Endothelial cell of umbilical vein (primary cell): ENCODE results near the gene IFI35. TPM values are rescaled to one million over a fixed set of nuclear protein-coding genes. Genes with fewer than 3 reads are reported as not detected.

ENCODE experiments used
- BruUV-seq: library from RNA; stranded (reverse); fragments of 400-500 nt; replicated peaks from 2 replicates; lab custom pipeline; 2021; lab: Mats Ljungman, UMichigan
- CTCF ChIA-PET: fragments of 300-600, 350-600 bp; sonication (Branson Sonifier 250); formaldehyde crosslinking; loops from one replicate; lab custom pipeline; 2021; ENCODE audit warnings: antibody characterized with exemption, inconsistent platforms; lab: Charles Lee
- POLR2A ChIA-PET: fragments of 300-600, 350-600 bp; sonication (Branson Sonifier 250); formaldehyde crosslinking; loops from one replicate; lab custom pipeline; 2021; ENCODE audit warnings: antibody characterized with exemption, inconsistent platforms; lab: Charles Lee
- DNase-seq: peaks from one replicate; pipeline ENCODE4 v3.0.0-alpha.2; 2011; ENCODE audit warnings: low read depth, low spot score
- FAIRE-seq: peaks from 2 replicates; lab custom pipeline; 2011; peaks lifted over from hg19 to GRCh38; lab: Jason Lieb, UNC
- H2AFZ ChIP-seq: 2 replicates; pipeline ENCODE4 v1.6.0; 2012; ENCODE audit warnings: low read depth, low read length, control low read depth, inconsistent platforms
- H3K27ac ChIP-seq: 2 replicates; pipeline ENCODE4 v1.5.1; 2011; ENCODE audit warnings: low read depth, mild to moderate bottlenecking, control low read depth, low read length, moderate library complexity; ENCODE audit not compliant: insufficient read depth
- H3K27me3 ChIP-seq, 2 experiments: 2 replicates each; pipeline versions ENCODE4 v1.6.0 to v1.6.1; 2011; ENCODE audit warnings: low read length in 2 of 2, mixed read lengths in 1 of 2; ENCODE audit not compliant: control insufficient read depth in 2 of 2, insufficient read depth in 2 of 2
- H3K36me3 ChIP-seq, 2 experiments: 2 replicates in 1 of 2; 3 replicates in 1 of 2; pipeline ENCODE4 v1.5.1; 2011; ENCODE audit warnings: low read length in 2 of 2, mild to moderate bottlenecking in 1 of 2, moderate library complexity in 1 of 2; ENCODE audit not compliant: control insufficient read depth in 2 of 2, insufficient read depth in 2 of 2; ENCODE audit errors: extremely low read depth in 1 of 2
- H3K4me1 ChIP-seq: 3 replicates; pipeline ENCODE4 v1.5.1; 2011; ENCODE audit warnings: mild to moderate bottlenecking, low read length; ENCODE audit not compliant: control insufficient read depth, insufficient read depth; ENCODE audit errors: extremely low read depth
- H3K4me2 ChIP-seq: 2 replicates; pipeline ENCODE4 v1.6.1; 2011; ENCODE audit warnings: low read length, control low read depth, mixed read lengths; ENCODE audit not compliant: insufficient read depth
- H3K4me3 ChIP-seq, 3 experiments: fragments of 200-600 bp in 1 of 3; sonication (generic), shearing (Covaris generic) in 1 of 3; replicated peaks in 1 of 3; 2 replicates each; pipeline ENCODE4 v1.5.1; 2011 to 2016; ENCODE audit warnings: control low read depth in 3 of 3, low read length in 3 of 3, mild to moderate bottlenecking in 2 of 3, inconsistent platforms in 1 of 3, low read depth in 1 of 3, moderate library complexity in 1 of 3; ENCODE audit not compliant: insufficient read depth in 1 of 3
- H3K79me2 ChIP-seq: 2 replicates; pipeline ENCODE4 v1.6.0; 2012; ENCODE audit warnings: low read length, inconsistent platforms; ENCODE audit not compliant: control insufficient read depth, insufficient read depth
- H3K9ac ChIP-seq: replicated peaks from 2 replicates; pipeline ENCODE3; 2011; ENCODE audit warnings: low read length, control low read depth; ENCODE audit not compliant: insufficient read depth; ENCODE audit errors: extremely low read depth
- H3K9me1 ChIP-seq: replicated peaks from 3 replicates; pipeline ENCODE4 v1.6.0; 2011; ENCODE audit warnings: mild to moderate bottlenecking, low read length; ENCODE audit not compliant: control insufficient read depth, insufficient read depth; ENCODE audit errors: extremely low read depth
- H3K9me3 ChIP-seq: replicated peaks from 2 replicates; pipeline ENCODE4 v1.5.1; 2012; ENCODE audit warnings: low read length, inconsistent platforms; ENCODE audit not compliant: control insufficient read depth, insufficient read depth
- H4K20me1 ChIP-seq: replicated peaks from 2 replicates; pipeline ENCODE3; 2011; ENCODE audit warnings: mild to moderate bottlenecking, low read length; ENCODE audit not compliant: control insufficient read depth, insufficient read depth; ENCODE audit errors: extremely low read depth
- CTCF ChIP-seq, 2 donors: IDR thresholded peaks; 1 replicate in 1 of 2; 2 replicates in 1 of 2; pipeline ENCODE4 v1.5.1; 2011; ENCODE audit warnings: low read length in 2 of 2, mild to moderate bottlenecking in 2 of 2, moderate library complexity in 2 of 2, control low read depth in 1 of 2, inconsistent platforms in 1 of 2, low read depth in 1 of 2; ENCODE audit not compliant: insufficient read depth in 1 of 2; ENCODE audit errors: extremely low read depth in 1 of 2
- EZH2 ChIP-seq: IDR thresholded peaks from 2 replicates; pipeline ENCODE4 v1.6.1; 2012; ENCODE audit warnings: borderline replicate concordance, low read depth, mild to moderate bottlenecking, moderate library complexity, low read length, inconsistent platforms; ENCODE audit not compliant: severe bottlenecking
- FOS ChIP-seq: IDR thresholded peaks from 2 replicates; pipeline ENCODE4 v1.6.1; 2011; ENCODE audit warnings: mild to moderate bottlenecking, low read length, moderate library complexity, borderline replicate concordance; ENCODE audit not compliant: insufficient read depth
- GATA2 ChIP-seq: IDR thresholded peaks from 2 replicates; pipeline ENCODE4 v1.7.0; 2011; ENCODE audit warnings: low read depth, mild to moderate bottlenecking, moderate library complexity, mixed read lengths, low read length; ENCODE audit not compliant: insufficient read length, insufficient read depth
- JUN ChIP-seq: IDR thresholded peaks from 2 replicates; pipeline ENCODE4 v1.6.1; 2011; ENCODE audit warnings: borderline replicate concordance, low read depth; ENCODE audit not compliant: insufficient read length, insufficient read depth
- MAX ChIP-seq: IDR thresholded peaks from 2 replicates; pipeline ENCODE4 v1.6.1; 2011; ENCODE audit not compliant: insufficient read depth, insufficient read length
- MYC ChIP-seq: IDR thresholded peaks from one replicate; pipeline ENCODE4 v1.6.1; 2011; ENCODE audit warnings: mild to moderate bottlenecking, low read depth, low read length
- POLR2A ChIP-seq: IDR thresholded peaks from 2 replicates; pipeline ENCODE4 v1.6.1; 2012; ENCODE audit warnings: low read depth, mild to moderate bottlenecking, control low read depth, low read length
- POLR2AphosphoS5 ChIP-seq: IDR thresholded peaks from 2 replicates; pipeline ENCODE4 v1.6.1; 2012; ENCODE audit warnings: low read depth, mild to moderate bottlenecking, control low read depth, low read length, moderate library complexity; ENCODE audit not compliant: insufficient read depth
- dilution Hi-C: fragments of 300-500 bp; cut with MboI; formaldehyde crosslinking; loops from one replicate; pipeline ENCODE4 v1.15.0; 2019; ENCODE audit warnings: low sequenced_read_pairs; ENCODE audit not compliant: extremely low pct_ligation_motif_present
- intact Hi-C: fragments of 100-400 bp; cut with micrococcal nuclease; formaldehyde crosslinking; loops from one replicate; pipeline ENCODE4 v1.10.0; 2022
- polyA plus RNA-seq, 4 experiments: library from polyadenylated mRNA; depleted of rRNA in 3 of 4; stranded (reverse) in 3 of 4; unstranded in 1 of 4; fragments of >200 nt; gene quantifications; 2 replicates each; pipeline versions ENCODE4 v1.2.1 to v1.2.3, GENCODE V29; 2011 to 2012; ENCODE audit warnings: missing spikeins in 1 of 4
- total RNA-seq: library from RNA; stranded (reverse); gene quantifications from 2 replicates; pipeline ENCODE4 v1.2.3, GENCODE V29; 2021

Gene IFI35
- total and polyA plus RNA-seq, 2 donors (not counting 3 experiments of a cell fraction or from before 2014, with no cell fraction given), result 11.1 to 22.5 TPM

DNA sequence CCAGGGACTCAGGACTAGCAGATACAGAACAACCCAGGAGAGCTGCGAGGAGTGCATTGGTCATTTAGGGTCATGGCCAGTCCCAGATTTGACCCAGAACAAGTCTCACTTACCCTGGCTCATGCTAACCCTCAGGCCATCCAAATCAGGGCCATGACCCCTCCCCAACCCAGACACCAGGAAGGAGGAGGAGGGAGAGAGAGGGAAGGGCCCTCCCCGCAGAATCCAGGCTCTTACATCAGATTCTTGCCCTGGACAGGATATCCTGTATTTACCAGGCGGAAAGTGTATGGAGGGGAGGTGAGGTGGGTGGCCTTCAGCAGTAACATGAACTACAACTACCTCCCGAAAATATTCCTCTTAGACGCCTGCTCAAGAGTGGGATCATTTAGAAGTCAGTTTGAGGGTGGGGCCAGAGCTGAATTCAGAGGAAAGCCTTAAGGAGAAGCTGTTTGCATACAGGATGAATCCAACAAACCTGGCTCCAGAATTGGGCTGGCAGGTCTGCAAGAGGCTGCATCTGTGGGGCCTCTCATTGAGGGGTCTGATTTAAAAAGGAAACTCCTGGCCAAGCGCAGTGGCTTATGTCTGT, 13.5 kb downstream of the IFI35 start:
- BruUV-seq, result TSS peak; percentile 3
- intact Hi-C loops, result loop anchor here (2.0 kb wide), 2 partner anchors 13 to 21 kb away; partner anchors contain the start of genes IFI35 and RPL27
- Histone ChIP-seq H3K9me3 (no peaks in the 10 kb centered on the region), H3K4me3 (peak overlapping the region in 2 of 3 experiments; percentile 10 to 34), H3K4me2 (peak overlapping the region; percentile 44), H3K36me3 (peaks cover 0 to 20% of the 10 kb centered on the region in 2 experiments), H2AFZ (no peak overlapping the region), H3K27ac (peak overlapping the region; percentile 19), H3K79me2 (peaks cover 37% of the 10 kb centered on the region), H3K27me3 (no peaks in the 10 kb centered on the region), H4K20me1 (no peaks in the 10 kb centered on the region), H3K4me1 (peaks cover 40% of the 10 kb centered on the region), H3K9me1 (no peaks in the 10 kb centered on the region), H3K9ac (no peak overlapping the region)
- POLR2A ChIA-PET, result interaction anchor here (2.7 kb wide), 1 partner anchor 295 kb away, joined by 13 read pairs; no protein-coding TSS in a partner anchor
- CTCF ChIA-PET, result interaction anchor here (1.0 to 5.5 kb wide), 3 partner anchors 11 to 152 kb away, joined by 3 to 22 read pairs (median 6); partner anchors contain the start of gene IFI35
- TF ChIP-seq POLR2AphosphoS5 (peak; percentile 69), FOS (no peak), POLR2A (peak; percentile 21)
- dilution Hi-C loops, result no loop called here
- DNase-seq, result peak; percentile 63
- FAIRE-seq, result peak; percentile 89

GRCh38 chr17:43020789-43021740, 14.5 kb downstream of the IFI35 start:
- intact Hi-C loops, result loop anchor here (1.0 to 2.0 kb wide), 3 partner anchors 14 to 150 kb away; partner anchors contain the start of genes IFI35, NBR1 and RPL27
- H3K27ac ChIP-seq, result peak overlapping the region; percentile 60
- DNase-seq (peak; percentile 72), FAIRE-seq (peak; percentile 81)
- peaks cover 37% of the 10 kb centered on the region for H3K79me2 ChIP-seq
- dilution Hi-C loops, result no loop called here
- TF ChIP-seq EZH2 (no peak), FOS (peak; percentile 58), GATA2 (peak; percentile 33), MYC (no peak), POLR2A (peak; percentile 55), MAX (no peak), CTCF (IDR thresholded peaks at IDR 0.05; ENCODE audit: extremely low read depth in 1 of 2, insufficient read depth in 1 of 2, low read depth in 1 of 2, low read length in 2 of 2) (no peak), POLR2AphosphoS5 (peak; percentile 82), JUN (no peak)
- H3K9me1 ChIP-seq, result no peaks in the 10 kb centered on the region
- H3K4me1 ChIP-seq, result peaks cover 31% of the 10 kb centered on the region
- H3K36me3 ChIP-seq, result peaks cover 0 to 14% of the 10 kb centered on the region in 2 experiments
- no peaks in the 10 kb centered on the region for H3K9me3 ChIP-seq
- peak overlapping the region; percentile 71 for H3K9ac ChIP-seq
- H3K4me2 ChIP-seq, result peak overlapping the region; percentile 44
- H2AFZ ChIP-seq, result peak overlapping the region; percentile 87
- no peaks in the 10 kb centered on the region for H3K27me3 ChIP-seq
- no TSS peak for BruUV-seq
- ChIA-PET POLR2A (interaction anchor here (0.5 to 2.7 kb wide), 4 partner anchors 20 to 295 kb away, joined by 3 to 13 read pairs (median 4); partner anchors contain the start of gene RPL27), CTCF (interaction anchor here (0.6 to 5.5 kb wide), 3 partner anchors 10 to 295 kb away, joined by 3 to 22 read pairs (median 3); partner anchors contain the start of gene IFI35)
- peak overlapping the region; percentile 78 to 97 (median 82) for H3K4me3 ChIP-seq
- no peaks in the 10 kb centered on the region for H4K20me1 ChIP-seq
